Measurements from ENCODE around the gene NDUFB5.
A peak's percentile ranks its signal among the peaks of the same experiment; 100 is the strongest.

NDUFB5 gene

DNA sequence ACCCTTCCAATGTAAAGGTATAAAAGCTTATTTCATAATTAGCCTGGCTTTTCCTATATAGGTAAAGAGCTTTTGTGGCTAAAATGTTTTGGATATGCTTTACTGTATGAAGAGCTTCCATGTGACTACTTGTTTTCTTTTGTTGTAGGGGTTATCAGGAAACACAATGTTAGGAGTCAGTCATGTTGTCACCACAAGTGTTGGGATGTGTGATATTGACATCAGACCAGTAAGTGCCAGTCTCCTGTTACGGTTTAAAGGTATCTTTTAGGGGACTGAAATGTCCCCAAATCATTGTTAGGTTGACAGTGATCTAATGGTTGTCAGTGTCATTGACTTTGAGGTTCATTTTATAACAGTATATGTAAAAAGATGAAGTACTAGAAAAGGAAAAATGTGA, 23.6 kb upstream of the NDUFB5 start:
- no peak overlapping the region for H3K4me3 ChIP-seq (ENCODE audit: low read depth, low read length)
- TF ChIP-seq, protein P1, sequence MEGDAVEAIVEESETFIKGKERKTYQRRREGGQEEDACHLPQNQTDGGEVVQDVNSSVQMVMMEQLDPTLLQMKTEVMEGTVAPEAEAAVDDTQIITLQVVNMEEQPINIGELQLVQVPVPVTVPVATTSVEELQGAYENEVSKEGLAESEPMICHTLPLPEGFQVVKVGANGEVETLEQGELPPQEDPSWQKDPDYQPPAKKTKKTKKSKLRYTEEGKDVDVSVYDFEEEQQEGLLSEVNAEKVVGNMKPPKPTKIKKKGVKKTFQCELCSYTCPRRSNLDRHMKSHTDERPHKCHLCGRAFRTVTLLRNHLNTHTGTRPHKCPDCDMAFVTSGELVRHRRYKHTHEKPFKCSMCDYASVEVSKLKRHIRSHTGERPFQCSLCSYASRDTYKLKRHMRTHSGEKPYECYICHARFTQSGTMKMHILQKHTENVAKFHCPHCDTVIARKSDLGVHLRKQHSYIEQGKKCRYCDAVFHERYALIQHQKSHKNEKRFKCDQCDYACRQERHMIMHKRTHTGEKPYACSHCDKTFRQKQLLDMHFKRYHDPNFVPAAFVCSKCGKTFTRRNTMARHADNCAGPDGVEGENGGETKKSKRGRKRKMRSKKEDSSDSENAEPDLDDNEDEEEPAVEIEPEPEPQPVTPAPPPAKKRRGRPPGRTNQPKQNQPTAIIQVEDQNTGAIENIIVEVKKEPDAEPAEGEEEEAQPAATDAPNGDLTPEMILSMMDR (IDR thresholded peaks at IDR 0.05; ENCODE audit: insufficient read depth, low read depth, low read length, missing control alignments) = no peak
- DNase-seq (ENCODE audit: low read depth) = no peak

DNA sequence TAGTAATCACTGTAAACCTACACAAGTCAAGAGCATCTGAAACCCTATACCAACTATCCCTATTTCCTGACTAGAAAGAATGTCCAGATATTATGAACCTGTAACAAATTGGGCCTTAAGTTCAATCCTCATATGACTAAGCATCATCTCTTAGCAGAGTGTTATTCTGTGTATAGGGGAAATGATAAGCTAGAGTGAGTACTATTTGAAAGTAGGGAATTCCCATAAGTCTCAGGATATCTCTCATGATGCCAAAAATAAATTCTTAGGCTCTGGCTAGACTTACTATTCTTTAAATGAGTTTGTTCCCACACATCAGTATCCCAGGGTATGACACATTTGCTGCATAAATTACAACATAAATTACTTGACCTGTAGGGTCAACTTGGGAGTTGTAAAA, 15.5 kb upstream of the NDUFB5 start:
- peak; percentile 17 for DNase-seq (ENCODE audit: low read depth)
- TF ChIP-seq, protein P1 (IDR thresholded peaks at IDR 0.05; ENCODE audit: insufficient read depth, low read depth, low read length, missing control alignments) = no peak
- no peak overlapping the region for H3K4me3 ChIP-seq (ENCODE audit: low read depth, low read length)

DNA sequence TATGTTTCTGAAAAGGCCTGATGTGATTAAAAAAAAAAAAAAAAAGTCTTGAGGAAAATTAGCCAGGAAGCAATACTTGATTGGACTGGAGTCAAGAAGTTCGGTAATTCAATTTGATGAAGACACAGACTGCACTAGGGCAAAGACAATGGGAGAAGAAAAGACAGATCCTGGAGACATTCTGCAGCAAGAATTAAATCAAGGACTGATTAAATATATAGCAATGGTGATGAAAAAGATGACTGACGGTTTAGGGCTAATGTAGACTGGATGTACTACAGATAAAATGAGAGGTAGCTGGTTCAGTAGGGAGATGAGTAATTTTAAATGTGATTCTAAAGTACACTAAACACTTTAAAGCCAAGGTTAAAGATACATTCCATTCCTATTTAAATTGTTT, 13.9 kb upstream of the NDUFB5 start:
- TF ChIP-seq, protein P1 (IDR thresholded peaks at IDR 0.05; ENCODE audit: insufficient read depth, low read depth, low read length, missing control alignments) = no peak
- H3K4me3 ChIP-seq (ENCODE audit: low read depth, low read length) = no peak overlapping the region
- DNase-seq (ENCODE audit: low read depth) = no peak

DNA sequence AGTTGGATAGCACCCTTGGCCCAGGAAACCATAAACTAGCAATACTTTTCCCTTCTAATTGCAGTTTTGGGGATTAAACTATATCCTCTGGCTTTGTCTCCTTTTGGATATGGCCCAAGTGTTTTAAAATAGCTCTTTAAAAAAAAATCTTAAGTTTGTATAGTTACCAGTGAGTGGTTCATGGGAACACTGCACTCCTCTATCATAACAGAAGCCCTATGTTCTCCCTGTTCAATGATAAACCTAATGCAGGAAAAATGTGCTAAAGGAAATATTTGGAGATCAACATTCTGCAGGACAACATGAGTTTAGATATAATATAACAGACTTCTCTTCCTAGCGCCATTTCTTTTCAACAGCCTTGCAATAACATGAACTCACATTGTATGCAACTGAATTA, 13.3 kb upstream of the NDUFB5 start:
- TF ChIP-seq, protein P1 (IDR thresholded peaks at IDR 0.05; ENCODE audit: insufficient read depth, low read depth, low read length, missing control alignments) = no peak
- no peak overlapping the region for H3K4me3 ChIP-seq (ENCODE audit: low read depth, low read length)
- DNase-seq (ENCODE audit: low read depth) = no peak

DNA sequence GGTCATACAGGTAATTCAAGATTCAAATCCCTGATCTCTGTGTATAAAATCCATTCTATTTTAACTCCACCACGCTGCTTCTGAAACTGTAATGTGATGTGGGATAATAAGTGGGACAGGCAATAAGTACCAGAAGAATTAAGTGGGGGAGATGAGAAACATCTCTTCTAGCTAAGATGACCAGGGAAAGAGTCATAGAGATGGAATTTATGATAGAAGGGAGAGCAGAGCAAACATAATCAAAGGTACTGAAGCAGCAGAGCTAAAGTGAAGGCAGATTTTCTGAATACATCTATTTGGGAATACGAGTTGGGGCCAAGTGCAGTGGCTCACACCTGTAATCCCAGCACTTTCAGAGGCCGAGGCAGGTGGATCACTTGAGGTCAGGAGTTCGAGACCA, 5.1 kb upstream of the NDUFB5 start:
- TF ChIP-seq, protein P1 (IDR thresholded peaks at IDR 0.05; ENCODE audit: insufficient read depth, low read depth, low read length, missing control alignments) = no peak
- H3K4me3 ChIP-seq (ENCODE audit: low read depth, low read length) = no peak overlapping the region
- DNase-seq (ENCODE audit: low read depth) = no peak

DNA sequence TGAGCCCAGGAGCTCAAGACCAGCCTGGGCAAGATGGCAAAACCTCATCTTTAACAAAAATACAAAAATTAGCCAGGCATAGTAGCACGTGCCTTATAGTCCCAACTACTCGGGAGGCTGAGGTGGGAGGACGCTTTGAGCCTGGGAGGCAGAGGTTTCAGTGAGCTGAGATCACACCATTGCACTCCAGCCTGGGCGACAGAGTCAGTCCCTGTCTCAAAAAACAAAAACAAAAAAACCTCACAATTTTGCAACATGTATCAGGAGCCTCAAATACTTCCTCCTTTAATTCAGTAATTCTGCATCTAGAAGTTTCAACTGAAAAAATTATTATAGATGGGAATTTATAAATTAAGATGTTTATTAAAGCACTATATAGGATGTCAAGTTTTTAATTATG, 1.3 kb upstream of the NDUFB5 start:
- peak overlapping the region; percentile 73 for H3K4me3 ChIP-seq (ENCODE audit: low read depth, low read length)
- no peak for DNase-seq (ENCODE audit: low read depth)

DNA sequence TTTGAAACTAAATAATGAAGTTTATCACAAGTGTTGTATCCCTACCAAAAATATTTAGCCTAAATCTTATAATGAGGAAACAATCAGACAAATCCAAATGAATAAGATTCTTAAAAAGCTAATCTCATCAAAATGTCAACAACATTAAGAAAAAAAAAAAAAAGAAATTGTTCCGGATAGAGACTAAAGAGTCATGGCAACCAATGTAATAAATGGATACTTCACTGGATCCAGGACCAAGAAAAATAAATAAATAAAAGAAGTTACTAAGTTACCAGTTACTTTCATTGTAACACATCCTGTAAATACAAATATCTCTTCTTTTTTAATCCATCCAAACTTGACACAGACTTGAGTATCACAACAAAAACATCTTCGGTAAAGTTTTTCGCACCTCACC, 763 bp upstream of the NDUFB5 start:
- TF ChIP-seq, protein P1 (IDR thresholded peaks at IDR 0.05; ENCODE audit: insufficient read depth, low read depth, low read length, missing control alignments) = no peak
- no peak for DNase-seq (ENCODE audit: low read depth)

More for the DNA sequence above, 1.3 kb upstream of the NDUFB5 start:
- TF ChIP-seq, protein P1 (IDR thresholded peaks at IDR 0.05; ENCODE audit: insufficient read depth, low read depth, low read length, missing control alignments) = no peak

More for the DNA sequence above, 763 bp upstream of the NDUFB5 start:
- peak overlapping the region; percentile 73 for H3K4me3 ChIP-seq (ENCODE audit: low read depth, low read length)

All from GM12865 (cell line).